Measurements from ENCODE around the gene CEP250. TPM values are rescaled to one million over a fixed set of nuclear protein-coding genes. Genes with fewer than 3 reads are reported as not detected.

Gene CEP250
- total RNA-seq, 1 experiment from 2014 or later: 37.3 TPM

DNA sequence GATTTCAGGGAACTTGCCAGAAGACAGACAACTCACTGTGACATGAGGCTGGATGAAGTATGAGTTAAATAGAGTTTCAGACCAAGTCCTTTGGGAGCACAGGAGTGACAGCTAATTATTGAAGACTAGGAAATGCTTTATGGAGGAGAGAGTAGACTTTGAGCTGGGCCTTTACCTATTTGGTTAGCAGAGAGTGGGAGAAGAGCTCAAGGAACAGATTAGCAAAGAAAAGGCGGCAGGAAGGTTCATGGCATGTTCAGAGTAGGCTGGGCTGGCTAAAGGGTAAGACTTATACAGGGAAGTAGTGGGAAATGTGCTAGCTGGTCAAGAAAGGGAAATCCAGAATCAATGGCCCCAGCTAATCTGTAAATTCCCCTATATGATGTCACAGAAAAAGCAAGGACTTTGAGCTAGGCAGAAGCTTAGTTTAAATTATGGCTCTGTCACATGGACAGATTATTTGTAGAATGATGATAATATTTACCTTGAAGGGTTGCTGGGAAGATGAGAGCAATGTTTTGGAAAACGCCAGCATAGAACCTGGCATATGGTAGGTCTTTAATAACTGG, 19.0 kb downstream of the CEP250 start:
- DNase-seq: no peak
- no peaks in the 10 kb centered on the region for H3K27me3 ChIP-seq
- H3K36me3 ChIP-seq: peaks cover 98% of the 10 kb centered on the region
- no peak overlapping the region for H3K4me3 ChIP-seq
- H3K9me3 ChIP-seq: no peaks in the 10 kb centered on the region

DNA sequence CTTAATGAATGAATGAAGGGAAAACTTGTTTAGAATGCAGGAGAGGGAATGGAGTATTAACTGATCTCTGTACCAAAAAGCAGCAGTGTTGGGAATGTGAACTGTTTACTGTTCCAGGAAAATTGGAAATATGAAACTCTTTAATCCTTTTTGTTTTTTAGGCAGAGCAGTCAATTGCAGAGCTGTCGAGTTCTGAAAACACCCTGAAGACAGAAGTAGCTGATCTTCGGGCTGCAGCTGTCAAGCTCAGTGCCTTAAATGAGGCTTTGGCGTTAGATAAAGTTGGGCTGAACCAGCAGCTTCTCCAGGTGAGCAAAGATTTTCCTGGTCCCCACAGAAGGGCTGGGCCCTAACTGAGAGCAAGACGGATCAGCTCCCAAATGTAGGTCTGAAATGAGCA, 20.9 kb downstream of the CEP250 start:
- peaks cover 92% of the 10 kb centered on the region for H3K36me3 ChIP-seq
- H3K9me3 ChIP-seq: no peaks in the 10 kb centered on the region

DNA sequence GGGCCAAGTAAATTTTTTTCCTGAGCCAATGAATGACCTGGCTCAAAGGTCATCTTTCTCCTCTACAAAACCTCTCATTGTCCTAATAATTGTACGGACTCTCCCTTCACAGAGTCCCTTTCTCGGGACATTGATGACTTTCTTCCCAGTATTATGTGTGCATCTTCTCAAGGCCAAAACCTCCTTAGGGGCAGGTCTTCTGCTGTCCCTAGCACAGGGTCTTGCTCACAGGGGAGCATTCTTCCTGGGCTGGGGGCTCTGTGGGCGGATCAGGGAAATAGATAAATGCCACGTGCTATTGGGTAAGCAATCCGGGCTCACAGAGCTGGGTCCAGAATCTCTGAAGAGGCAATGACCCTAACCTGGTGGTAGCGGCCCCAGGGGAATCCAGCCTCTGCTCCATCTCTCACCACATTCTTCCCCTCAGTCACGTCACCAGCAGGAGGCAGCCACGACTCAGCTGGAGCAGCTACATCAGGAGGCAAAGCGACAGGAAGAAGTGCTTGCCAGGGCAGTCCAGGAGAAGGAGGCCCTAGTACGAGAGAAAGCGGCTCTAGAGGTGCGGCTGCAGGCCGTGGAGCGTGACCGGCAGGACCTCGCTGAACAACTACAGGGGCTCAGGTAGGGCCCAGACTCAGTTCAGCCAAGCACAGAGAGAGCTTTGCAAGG, 23.5 kb downstream of the CEP250 start:
- DNase-seq: no peak
- Histone ChIP-seq H3K4me3 (no peak overlapping the region), H3K27me3 (no peaks in the 10 kb centered on the region), H3K9me3 (peaks cover 9% of the 10 kb centered on the region), H3K36me3 (peaks cover 90% of the 10 kb centered on the region)

More for the DNA sequence above, 20.9 kb downstream of the CEP250 start:
- DNase-seq: no peak
- Histone ChIP-seq H3K4me3 (no peak overlapping the region), H3K27me3 (no peaks in the 10 kb centered on the region)

DNA sequence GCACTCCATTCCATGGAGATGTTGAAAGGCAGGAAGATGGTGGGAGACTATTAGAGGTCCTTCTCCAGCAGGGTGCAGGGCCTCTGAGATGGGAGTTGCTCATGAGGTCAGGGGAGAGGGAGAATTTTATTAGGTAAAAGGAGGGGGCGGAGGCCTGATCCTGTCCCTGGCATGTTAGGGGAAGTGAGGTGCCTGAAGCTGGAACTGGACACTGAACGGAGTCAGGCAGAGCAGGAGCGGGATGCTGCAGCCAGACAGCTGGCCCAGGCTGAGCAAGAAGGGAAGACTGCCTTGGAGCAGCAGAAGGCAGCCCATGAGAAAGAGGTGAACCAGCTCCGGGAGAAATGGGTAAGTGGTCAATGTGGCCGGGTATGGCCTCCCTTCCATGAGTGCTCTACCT, 24.4 kb downstream of the CEP250 start:
- no peak for DNase-seq
- H3K27me3 ChIP-seq: no peaks in the 10 kb centered on the region
- H3K9me3 ChIP-seq: peaks cover 10% of the 10 kb centered on the region
- H3K36me3 ChIP-seq: peaks cover 91% of the 10 kb centered on the region
- H3K4me3 ChIP-seq: no peak overlapping the region

DNA sequence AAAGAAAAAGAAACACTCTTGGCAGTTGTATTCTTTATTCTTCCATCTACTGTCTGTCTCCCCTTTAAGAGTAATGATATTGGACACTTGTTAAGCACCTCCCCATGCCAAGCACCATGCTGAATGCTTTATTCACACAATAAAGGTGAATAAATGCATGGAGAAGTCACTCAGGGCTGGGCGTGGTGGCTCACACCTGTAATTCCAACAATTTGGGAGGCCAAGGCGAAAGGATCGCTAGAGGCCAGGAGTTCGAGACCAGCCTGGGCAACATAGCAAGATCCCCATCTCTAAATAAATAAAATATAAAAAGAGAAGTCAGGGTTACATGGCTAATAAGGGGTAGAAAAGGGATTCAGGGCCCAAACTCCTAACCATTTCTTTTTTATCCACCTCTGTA, 32.1 kb downstream of the CEP250 start:
- peaks cover 84% of the 10 kb centered on the region for H3K36me3 ChIP-seq

DNA sequence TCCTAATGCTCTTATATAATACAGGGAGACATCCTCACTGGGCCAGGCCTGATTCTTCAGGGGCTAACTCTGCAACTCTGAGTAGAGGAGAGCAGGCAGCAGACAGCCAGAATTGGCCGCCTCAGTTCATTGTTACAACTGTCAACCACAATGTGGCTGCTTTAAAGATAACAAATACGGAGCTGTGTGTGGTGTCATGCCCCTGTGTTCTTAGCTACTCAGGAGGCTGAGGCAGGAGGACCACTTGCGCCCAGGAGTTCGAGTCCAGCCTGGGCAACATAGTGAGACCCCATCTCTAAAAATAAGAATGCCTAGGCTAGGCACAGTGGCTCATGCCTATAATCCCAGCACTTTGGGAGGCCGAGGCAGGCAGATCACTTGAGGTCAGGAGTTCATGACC, 34.3 kb downstream of the CEP250 start:
- Histone ChIP-seq H3K36me3 (peaks cover 86% of the 10 kb centered on the region), H3K27me3 (no peaks in the 10 kb centered on the region), H3K4me3 (no peak overlapping the region), H3K9me3 (no peaks in the 10 kb centered on the region)
- DNase-seq: no peak

More for the DNA sequence above, 32.1 kb downstream of the CEP250 start:
- Histone ChIP-seq H3K4me3 (no peak overlapping the region), H3K27me3 (no peaks in the 10 kb centered on the region), H3K9me3 (peaks cover 10% of the 10 kb centered on the region)
- no peak for DNase-seq

DNA sequence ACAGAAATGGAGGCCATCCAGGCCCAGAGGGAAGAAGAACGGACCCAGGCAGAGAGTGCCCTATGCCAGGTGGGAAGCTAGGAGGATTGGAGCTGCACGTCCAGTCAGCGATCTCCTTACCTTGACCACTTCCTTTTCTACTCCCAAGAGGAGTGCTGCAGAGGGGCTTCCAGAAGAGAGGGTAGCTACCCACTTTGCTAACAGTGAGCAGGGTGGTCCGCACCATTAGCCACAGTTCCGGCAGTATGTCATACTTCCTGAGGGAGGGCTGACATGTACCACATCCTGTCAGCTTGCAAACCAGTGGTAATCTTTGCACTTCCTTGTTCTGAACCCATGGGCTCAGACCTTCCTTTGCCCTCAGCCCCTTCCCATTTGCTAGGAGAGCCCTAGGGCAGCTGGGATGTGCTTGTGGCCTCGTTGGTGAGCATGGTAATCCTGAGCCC, 35.4 kb downstream of the CEP250 start:
- DNase-seq: no peak
- Histone ChIP-seq H3K9me3 (no peaks in the 10 kb centered on the region), H3K4me3 (no peak overlapping the region), H3K27me3 (no peaks in the 10 kb centered on the region), H3K36me3 (peaks cover 92% of the 10 kb centered on the region)

DNA sequence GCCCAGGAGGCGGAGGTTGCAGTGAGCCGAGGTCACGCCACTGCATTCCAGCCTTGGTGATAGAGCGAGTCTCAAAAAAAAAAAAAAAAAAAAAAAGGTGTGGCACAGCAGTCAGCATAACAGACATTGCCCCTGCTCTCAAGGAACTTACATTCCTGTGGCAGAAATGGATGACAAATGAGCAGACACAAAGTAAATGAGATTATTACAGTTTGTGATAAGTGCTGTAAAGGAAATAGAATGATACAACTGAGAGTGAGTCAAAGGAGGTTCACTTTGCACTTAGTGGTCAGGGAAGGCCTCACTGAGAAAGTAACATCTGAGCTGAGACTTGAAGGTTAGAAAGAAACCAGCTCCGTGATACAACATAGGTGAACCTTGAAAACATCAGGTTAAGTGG, 36.4 kb downstream of the CEP250 start:
- H3K27me3 ChIP-seq: no peaks in the 10 kb centered on the region

DNA sequence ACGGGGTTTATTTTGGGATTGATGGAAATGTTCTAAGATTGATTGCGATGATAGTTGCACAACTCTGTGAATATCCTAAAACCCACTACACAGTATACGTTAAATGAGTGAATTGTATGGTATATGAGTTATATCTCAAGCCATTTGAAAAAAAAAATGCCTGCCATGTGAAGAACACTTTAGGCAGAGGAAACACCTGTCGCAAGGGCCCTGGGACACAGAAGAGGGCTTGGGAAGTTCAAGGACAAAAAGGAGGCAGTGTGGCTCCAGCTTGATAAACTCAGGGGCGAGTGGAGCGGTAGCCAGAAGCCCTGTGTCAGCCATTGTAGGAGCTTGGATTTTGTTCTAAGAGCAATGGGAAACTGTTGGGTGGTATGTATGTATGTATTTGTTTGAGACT, 37.0 kb downstream of the CEP250 start:
- no peaks in the 10 kb centered on the region for H3K9me3 ChIP-seq
- no peak for DNase-seq
- H3K27me3 ChIP-seq: no peaks in the 10 kb centered on the region
- peaks cover 92% of the 10 kb centered on the region for H3K36me3 ChIP-seq
- no peak overlapping the region for H3K4me3 ChIP-seq

More for the DNA sequence above, 36.4 kb downstream of the CEP250 start:
- H3K36me3 ChIP-seq: peaks cover 92% of the 10 kb centered on the region
- no peaks in the 10 kb centered on the region for H3K9me3 ChIP-seq
- DNase-seq: no peak
- no peak overlapping the region for H3K4me3 ChIP-seq

DNA sequence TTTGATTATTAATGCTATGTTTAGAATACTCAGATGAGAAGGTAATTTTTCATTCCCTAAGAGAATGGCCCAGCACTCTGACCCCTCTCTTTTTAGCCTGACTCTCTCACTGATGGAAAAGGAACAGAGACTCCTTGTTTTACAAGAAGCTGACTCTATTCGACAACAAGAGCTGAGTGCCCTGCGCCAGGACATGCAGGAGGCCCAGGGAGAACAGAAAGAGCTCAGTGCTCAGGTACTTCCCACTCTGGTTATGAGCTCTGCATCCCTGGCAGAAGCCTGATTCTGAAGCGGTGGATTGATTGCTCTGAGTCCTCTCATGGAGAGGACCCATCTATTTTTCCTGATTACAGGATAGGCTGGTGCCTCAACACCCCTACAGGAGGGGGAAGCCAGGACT, 41.1 kb downstream of the CEP250 start:
- H3K27me3 ChIP-seq: no peaks in the 10 kb centered on the region
- DNase-seq: no peak
- no peak overlapping the region for H3K4me3 ChIP-seq
- H3K9me3 ChIP-seq: no peaks in the 10 kb centered on the region
- H3K36me3 ChIP-seq: peaks cover 96% of the 10 kb centered on the region

DNA sequence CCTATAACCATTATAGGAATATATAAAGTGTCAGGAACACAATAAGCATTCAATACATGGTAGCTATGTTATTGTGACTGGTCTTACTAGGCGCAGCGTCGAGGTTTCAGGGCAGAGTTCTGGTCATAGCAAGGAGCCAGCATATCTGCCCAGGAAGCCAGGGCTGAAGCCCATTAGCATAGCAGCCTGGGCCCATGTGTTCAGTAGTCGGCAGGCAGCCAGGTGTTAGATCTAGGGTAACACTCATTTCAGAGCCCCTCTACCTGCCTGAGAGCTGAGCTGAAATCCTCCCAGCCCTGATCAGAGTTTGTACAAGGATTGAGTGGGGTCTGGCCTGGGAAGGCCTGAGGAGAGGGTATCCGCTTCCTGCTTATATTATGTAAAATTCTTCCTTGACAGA, 41.9 kb downstream of the CEP250 start:
- H3K27me3 ChIP-seq: no peaks in the 10 kb centered on the region

DNA sequence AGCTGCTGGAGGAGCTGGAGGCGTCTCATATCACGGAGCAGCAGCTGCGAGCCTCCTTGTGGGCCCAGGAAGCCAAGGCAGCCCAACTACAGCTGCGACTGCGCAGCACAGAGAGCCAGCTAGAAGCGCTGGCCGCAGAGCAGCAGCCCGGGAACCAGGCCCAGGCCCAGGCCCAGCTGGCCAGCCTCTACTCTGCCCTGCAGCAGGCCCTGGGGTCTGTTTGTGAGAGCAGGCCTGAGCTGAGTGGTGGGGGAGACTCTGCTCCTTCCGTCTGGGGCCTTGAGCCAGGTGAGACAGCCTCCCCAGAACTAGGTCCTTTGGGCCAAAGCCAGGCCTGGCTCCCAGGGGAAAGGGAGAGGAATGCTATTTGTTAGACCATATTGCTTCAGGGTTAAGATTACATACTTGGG, 42.4 kb downstream of the CEP250 start:
- Histone ChIP-seq H3K4me3 (no peak overlapping the region), H3K27me3 (no peaks in the 10 kb centered on the region), H3K9me3 (no peaks in the 10 kb centered on the region), H3K36me3 (peaks cover 98% of the 10 kb centered on the region)
- no peak for DNase-seq

More for the DNA sequence above, 41.9 kb downstream of the CEP250 start:
- DNase-seq: no peak
- Histone ChIP-seq H3K36me3 (peaks cover 98% of the 10 kb centered on the region), H3K9me3 (no peaks in the 10 kb centered on the region), H3K4me3 (no peak overlapping the region)

DNA sequence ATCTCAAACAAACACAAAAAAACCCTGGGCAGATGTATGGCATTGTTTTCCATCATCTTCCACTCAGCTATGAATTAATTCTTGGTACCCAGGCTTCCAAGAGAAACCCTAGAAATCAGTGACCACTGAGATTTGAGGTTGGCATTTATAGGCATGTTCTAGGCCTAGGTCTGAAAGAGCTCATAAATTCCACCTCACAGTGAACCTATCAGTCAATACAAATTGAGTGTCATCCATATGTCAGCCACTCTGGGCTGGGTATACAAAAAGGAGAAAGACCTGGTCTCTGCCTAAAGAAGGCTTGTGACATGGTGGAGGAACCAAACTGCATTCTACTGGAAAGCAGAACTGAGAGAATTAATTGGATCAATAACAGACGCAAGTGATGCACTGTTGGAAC, 43.9 kb downstream of the CEP250 start:
- DNase-seq: no peak
- H3K36me3 ChIP-seq: peaks cover 98% of the 10 kb centered on the region
- no peaks in the 10 kb centered on the region for H3K9me3 ChIP-seq
- H3K4me3 ChIP-seq: no peak overlapping the region
- H3K27me3 ChIP-seq: no peaks in the 10 kb centered on the region

DNA sequence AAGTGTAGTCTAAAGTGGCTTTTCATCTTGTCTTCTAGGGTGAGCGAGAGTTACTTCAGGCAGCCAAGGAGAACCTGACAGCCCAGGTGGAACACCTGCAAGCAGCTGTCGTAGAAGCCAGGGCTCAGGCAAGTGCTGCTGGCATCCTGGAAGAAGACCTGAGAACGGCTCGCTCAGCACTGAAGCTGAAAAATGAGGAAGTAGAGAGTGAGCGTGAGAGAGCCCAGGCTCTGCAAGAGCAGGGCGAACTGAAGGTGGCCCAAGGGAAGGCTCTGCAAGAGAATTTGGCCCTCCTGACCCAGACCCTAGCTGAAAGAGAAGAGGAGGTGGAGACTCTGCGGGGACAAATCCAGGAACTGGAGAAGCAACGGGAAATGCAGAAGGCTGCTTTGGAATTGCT, 47.0 kb downstream of the CEP250 start:
- H3K4me3 ChIP-seq: no peak overlapping the region
- peaks cover 96% of the 10 kb centered on the region for H3K36me3 ChIP-seq
- no peaks in the 10 kb centered on the region for H3K9me3 ChIP-seq
- DNase-seq: no peak
- no peaks in the 10 kb centered on the region for H3K27me3 ChIP-seq

DNA sequence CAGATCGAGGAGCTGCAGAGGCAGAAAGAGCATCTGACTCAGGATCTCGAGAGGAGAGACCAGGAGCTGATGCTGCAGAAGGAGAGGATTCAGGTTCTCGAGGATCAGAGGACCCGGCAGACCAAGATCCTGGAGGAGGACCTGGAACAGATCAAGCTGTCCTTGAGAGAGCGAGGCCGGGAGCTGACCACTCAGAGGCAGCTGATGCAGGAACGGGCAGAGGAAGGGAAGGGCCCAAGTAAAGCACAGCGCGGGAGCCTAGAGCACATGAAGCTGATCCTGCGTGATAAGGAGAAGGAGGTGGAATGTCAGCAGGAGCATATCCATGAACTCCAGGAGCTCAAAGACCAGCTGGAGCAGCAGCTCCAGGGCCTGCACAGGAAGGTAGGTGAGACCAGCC, 47.9 kb downstream of the CEP250 start:
- H3K36me3 ChIP-seq: peaks cover 96% of the 10 kb centered on the region
- no peak for DNase-seq

DNA sequence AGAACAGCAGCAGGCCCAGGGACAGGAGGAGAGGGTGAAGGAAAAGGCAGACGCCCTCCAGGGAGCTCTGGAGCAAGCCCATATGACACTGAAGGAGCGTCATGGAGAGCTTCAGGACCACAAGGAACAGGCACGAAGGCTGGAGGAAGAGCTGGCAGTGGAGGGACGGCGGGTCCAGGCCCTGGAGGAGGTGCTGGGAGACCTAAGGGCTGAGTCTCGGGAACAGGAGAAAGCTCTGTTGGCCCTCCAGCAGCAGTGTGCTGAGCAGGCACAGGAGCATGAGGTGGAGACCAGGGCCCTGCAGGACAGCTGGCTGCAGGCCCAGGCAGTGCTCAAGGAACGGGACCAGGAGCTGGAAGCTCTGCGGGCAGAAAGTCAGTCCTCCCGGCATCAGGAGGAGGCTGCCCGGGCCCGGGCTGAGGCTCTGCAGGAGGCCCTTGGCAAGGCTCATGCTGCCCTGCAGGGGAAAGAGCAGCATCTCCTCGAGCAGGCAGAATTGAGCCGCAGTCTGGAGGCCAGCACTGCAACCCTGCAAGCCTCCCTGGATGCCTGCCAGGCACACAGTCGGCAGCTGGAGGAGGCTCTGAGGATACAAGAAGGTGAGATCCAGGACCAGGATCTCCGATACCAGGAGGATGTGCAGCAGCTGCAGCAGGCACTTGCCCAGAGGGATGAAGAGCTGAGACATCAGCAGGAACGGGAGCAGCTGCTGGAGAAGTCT, 48.6 kb downstream of the CEP250 start:
- no peak for DNase-seq
- Histone ChIP-seq H3K9me3 (no peaks in the 10 kb centered on the region), H3K27me3 (no peaks in the 10 kb centered on the region), H3K36me3 (peaks cover 94% of the 10 kb centered on the region), H3K4me3 (no peak overlapping the region)

More for the DNA sequence above, 47.9 kb downstream of the CEP250 start:
- Histone ChIP-seq H3K4me3 (no peak overlapping the region), H3K27me3 (no peaks in the 10 kb centered on the region), H3K9me3 (no peaks in the 10 kb centered on the region)

DNA sequence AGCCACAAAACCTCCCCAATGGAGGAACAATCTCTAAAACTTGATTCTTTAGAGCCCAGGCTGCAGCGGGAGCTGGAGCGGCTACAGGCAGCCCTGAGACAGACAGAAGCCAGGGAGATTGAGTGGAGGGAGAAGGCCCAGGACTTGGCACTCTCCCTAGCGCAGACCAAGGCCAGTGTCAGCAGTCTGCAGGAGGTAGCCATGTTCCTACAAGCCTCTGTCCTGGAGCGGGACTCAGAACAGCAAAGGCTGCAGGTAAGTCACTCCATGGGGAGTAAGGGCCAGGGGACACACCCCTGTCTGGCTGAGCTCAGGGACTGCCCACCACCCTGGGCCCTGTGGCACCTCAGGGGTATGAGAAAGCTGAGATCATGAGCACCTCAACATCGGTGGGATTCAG, 49.4 kb downstream of the CEP250 start:
- H3K27me3 ChIP-seq: no peaks in the 10 kb centered on the region
- H3K9me3 ChIP-seq: no peaks in the 10 kb centered on the region
- DNase-seq: no peak
- H3K36me3 ChIP-seq: peaks cover 94% of the 10 kb centered on the region
- no peak overlapping the region for H3K4me3 ChIP-seq

DNA sequence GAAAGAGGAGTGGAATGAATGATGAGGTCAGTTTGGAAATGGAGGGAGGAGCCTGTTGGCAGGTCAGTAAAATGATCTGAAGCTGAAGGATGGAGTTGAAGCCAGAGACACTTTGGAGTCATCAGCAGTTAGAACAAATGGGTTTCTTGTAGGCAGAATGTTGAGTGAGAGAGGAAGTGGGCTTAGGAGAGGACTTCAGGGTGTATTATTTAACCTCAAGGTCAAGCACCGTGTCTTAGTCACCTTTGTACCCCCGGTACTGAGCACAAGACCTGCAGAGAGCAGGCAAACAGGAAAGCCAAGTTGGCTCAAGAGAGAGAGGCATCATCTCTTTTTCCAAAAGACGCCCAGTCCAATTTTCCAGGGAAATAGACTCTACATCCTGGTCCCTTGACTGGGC, 50.8 kb downstream of the CEP250 start:
- no peaks in the 10 kb centered on the region for H3K27me3 ChIP-seq
- H3K4me3 ChIP-seq: no peak overlapping the region
- no peak for DNase-seq
- H3K9me3 ChIP-seq: no peaks in the 10 kb centered on the region
- peaks cover 95% of the 10 kb centered on the region for H3K36me3 ChIP-seq
